GM12874 (cell line): Measurements from ENCODE around the gene COL26A1.

Experiments used
- TF ChIP-seq, protein P1 (sequence below): IDR thresholded peaks from 2 replicates; pipeline ENCODE4 v1.5.1; 2011; ENCODE audit warnings: low read depth, mild to moderate bottlenecking, control low read depth, low read length, moderate library complexity; ENCODE audit not compliant: insufficient read depth

COL26A1 gene

DNA sequence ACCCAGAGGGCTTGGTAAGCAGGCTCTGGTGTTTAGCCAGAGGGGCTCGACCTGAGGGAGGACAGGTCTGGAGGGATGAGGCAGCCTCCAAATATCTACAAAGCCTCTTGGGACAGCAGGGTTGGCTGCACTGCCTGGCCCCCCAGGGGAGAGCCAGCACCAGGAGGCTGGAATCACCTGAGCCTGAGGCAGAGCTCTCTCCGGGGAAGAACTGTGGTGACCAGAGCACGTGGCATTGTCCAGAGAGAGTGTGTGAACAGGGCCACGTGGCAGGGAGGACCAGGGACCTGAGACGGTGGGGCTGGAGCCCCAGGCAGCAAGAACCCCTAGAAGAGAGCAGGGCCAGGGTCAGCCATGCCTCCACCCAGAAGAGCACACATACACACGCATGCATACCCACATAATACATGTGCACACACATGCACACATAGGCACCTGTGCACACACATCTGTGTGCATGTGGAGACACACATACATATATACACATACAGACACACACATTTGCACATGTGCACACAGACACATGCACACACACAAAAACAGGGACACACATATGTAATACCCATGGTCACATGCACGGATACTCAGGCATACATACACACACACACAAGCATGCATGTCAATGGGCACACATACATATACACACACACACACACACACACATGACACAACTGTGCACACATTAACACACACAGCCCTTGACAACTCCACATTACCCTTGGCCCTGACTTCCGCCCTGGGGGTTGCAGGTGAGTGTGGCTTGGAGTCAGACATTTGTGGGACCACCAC lies 171.5 kb downstream of the COL26A1 start:
- TF ChIP-seq, protein P1, sequence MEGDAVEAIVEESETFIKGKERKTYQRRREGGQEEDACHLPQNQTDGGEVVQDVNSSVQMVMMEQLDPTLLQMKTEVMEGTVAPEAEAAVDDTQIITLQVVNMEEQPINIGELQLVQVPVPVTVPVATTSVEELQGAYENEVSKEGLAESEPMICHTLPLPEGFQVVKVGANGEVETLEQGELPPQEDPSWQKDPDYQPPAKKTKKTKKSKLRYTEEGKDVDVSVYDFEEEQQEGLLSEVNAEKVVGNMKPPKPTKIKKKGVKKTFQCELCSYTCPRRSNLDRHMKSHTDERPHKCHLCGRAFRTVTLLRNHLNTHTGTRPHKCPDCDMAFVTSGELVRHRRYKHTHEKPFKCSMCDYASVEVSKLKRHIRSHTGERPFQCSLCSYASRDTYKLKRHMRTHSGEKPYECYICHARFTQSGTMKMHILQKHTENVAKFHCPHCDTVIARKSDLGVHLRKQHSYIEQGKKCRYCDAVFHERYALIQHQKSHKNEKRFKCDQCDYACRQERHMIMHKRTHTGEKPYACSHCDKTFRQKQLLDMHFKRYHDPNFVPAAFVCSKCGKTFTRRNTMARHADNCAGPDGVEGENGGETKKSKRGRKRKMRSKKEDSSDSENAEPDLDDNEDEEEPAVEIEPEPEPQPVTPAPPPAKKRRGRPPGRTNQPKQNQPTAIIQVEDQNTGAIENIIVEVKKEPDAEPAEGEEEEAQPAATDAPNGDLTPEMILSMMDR = no peak

DNA sequence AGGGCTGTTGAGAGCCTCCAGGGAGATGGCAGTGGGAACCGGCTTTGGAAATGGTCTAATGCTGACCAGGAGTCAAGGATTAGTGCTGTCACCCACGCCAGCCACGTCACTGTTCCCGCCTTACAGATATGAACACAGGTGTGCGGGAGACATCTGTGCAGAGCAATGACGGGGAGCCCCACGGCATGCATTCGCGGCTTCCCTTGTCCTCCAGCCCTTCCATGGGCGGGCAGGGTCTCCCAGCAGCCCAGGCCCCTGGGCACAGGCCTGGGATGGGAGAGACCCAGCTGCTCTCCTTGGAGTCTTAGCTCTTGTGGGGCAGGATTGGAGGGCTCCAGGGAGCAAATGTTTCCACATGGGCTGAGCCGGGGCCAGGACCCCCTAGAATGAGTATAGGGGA lies 172.2 kb downstream of the COL26A1 start:
- TF ChIP-seq, protein P1 = no peak

DNA sequence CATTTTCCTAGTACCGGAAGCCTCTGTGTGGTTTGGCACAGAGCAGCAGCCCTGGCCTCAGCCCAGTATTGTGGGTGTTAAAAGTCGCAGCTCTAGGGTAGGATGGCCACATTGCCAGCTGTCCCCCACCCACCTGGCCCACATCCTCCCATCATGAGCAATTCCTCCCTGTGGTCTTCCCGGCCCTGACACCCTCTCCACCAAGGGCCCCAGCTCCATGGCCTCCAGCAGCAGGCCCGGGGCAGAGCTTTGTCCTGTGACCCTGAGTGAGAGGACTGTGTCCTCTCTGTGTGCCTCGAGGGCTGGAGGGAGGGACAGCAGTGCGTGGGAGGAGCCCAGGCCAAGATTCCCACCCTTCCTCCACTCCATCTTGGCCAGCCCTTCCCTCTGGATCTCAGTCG lies 172.7 kb downstream of the COL26A1 start:
- TF ChIP-seq, protein P1 = no peak

DNA sequence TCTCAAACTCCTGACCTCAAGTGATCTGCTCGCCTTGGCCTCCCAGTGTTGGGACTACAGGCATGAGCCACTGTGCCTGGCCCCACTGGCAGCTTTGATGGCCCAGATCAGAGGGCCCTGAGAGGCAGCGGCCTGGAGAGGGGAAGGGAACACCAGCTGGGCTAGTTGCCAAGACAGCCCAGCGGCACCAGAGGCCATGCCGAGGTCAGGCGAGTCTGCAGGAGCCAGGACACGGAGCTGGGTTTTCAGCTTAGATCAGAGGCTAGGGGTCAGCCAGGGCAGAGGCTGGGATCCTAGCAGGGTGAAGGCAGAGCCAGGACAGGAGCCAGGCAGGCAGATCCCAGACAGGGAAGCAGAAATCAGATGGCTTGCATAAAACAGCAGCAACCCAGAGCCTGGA lies 173.6 kb downstream of the COL26A1 start:
- TF ChIP-seq, protein P1 = no peak

DNA sequence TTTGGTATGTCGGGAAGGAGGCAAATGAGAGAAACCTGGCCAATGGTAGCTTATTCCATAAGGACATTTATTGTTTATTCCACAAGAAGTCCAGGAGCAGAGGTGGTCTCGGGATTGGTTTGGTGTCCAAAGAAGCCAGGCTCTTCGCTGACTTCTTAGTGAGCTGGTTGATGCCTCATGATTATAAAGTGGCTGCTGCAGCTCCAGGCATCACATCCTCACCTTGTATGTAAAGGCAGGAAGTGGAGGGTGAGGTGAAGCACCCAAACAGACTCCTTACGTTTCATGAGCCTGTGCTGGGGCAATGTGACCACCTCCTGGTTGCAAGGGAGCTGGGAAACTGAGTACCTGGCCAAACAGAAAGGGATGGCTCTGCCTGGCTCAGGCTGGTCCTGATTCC lies 174.0 kb downstream of the COL26A1 start:
- TF ChIP-seq, protein P1 = no peak

DNA sequence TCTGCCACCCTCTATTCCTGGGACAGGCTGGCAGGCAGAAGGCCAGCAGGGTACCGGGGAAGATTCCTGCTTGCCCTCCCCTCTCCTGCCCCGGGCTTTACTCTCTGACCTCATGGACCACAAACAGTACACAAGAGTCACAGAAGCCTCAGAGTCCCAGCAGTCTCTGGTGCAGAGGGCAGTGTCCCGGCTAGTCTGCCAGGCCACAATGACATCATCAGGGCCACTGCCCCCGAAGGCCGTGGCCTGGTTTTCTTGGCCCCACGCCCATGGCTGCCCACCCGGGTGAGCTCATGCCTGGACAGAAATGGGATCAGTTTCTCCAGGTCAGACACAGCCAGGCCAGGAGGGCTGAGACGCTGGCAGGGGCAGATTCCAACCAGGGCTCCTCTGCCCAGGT lies 174.5 kb downstream of the COL26A1 start:
- TF ChIP-seq, protein P1 = no peak

DNA sequence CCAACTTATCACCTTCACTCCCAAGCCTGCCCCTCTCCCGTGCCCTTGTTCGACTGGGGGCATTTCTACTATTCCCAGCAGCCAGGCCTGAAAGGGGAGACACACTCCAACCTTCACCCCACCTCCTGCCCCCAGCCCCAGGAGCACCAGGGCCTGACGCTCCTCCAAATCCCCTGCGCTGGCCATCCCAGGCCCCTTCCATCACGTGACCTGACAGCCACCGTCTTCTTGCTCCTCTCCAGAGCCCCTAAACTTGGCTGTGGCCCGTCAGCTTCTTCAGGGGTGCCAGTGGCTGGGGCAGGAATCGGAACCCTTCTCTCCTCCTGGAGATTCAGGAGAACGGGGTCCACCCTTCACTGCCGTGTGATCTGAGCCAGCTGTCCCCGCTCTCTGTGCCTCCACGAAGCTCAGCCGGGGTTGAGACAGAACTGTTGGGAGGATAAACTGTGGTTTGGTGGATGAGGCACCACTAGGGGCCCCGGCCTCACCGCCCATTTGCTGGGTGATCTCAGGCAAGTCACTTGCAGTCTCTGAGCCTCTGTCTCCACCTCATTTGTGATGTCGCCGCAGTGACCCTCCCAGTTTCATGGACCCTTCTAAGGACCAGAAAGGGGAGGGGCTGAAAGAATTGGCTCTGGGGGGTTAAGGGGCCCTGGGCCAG lies 175.4 kb downstream of the COL26A1 start:
- TF ChIP-seq, protein P1 = no peak
